M059J (cell line): ENCODE data around the gene POLR2F. TPM values are rescaled to one million over a fixed set of nuclear protein-coding genes. Genes with fewer than 3 reads are reported as not detected.

ENCODE experiments used
- DNase-seq: peaks from one replicate; pipeline ENCODE4 v3.0.0-alpha.2; 2012; ENCODE audit warnings: low read depth
- total RNA-seq: library from RNA; depleted of rRNA; stranded (reverse); fragments of >200 nt; shearing (Covaris generic); gene quantifications from 2 replicates; pipeline ENCODE4 v1.2.3, GENCODE V29; 2014

POLR2F gene
- total RNA-seq, 1 experiment from 2014 or later = 91.6 TPM

- no peak for DNase-seq
Observed at GRCh38 chr22:37982151-37982785, 28.8 kb downstream of the POLR2F start.

DNA sequence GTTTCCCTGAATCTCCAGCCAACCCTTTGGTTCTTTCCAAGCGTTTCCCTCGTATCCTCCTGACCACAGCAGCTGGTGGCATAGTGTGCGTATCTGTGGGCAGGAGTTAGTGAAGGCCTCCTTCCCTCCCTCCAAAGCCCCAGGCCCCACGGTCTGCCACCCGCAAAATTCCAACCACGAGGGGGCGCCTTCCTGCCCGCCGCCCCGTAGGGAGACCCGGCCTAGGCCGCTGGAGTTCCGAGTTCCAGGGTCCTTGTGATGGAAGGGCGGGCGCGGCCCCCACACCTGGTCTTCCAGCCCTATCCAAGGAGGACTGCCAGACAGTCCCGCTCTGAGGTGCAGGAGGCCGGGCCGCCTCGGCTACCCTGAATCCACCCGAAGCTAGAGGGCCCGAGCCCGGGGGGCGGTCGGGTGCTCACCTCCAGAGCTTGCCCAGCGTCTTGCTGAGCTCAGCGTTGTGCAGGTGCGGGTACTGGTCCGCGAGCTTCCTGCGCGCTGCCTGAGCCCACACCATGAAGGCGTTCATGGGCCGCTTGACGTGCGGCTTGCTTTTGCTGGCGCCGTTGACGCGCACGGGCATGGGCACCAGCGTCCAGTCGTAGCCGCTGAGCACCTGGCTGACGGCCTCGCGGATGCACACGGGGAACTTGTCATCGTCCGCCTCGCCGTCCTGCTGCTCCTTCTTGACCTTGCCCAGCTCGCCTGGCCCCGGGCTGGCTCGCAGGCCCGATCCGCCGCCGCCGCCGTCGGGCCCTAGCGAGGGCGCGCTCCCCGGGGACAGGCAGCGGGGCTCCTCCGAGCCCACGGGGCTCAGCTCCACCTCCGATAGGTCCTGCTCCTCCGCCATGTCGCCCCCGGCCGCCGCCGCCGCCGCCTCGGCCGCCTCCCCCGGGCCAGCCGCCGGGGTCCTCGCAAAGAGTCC lies 29.7 kb downstream of the POLR2F start:
- DNase-seq = no peak

- DNase-seq = no peak
Observed at GRCh38 chr22:37983860-37984791, 30.6 kb downstream of the POLR2F start, which contains the start of gene SOX10. SOX10 (minus strand) TSS chr22:37984555; CDS start chr22:37983784, 771 bp downstream.

DNA sequence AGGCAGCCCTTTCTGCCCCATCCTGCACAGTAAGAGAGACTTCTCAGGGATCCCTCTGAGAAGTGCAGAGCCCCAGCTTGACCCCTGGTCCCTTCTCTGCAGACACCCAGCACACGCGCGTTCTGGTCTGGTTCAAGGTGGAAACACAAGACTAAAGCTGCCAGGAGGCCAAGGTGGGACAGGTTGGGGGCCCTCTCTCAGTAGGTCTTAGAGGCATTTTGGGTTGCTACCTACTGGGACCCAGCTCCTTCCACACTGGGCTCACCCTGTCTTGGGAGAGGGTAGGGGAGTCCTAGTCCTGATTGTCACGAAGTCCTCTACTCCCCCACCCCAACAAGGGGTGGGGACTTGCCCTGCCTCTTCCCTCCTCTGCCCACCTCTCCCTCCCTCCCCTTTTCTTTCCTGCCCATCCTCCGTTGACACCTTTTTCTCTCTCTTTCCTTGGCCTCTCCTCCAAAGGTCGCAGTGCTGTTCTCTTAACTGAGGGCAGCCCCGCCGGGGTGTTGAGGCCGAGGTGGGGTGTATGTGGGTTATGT lies 31.6 kb downstream of the POLR2F start:
- DNase-seq = no peak

GRCh38 chr22:37985751-37986281 lies 32.3 kb downstream of the POLR2F start:
- DNase-seq = no peak

DNA sequence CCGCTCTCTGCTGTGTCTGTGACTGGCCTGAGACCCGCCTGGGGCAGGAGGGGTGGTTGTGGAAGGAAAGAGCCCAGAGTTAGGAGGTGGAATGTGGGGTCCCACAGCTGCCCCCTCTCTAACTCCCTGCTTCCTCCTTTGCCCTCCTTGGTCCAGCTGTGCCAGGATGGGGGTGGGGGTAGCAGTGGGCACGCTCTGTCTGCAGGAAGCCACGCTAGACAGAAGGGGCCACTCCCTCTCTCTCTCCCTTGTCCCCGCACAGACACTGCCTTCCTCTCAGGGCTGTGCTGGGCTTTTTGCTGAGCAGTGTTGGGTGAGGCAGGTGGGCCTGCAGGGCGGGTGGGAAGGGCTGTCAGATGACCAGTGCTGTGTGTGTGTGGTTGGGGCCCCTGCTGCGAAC lies 32.9 kb downstream of the POLR2F start:
- DNase-seq = no peak

GRCh38 chr22:37989146-37990045 lies 35.9 kb downstream of the POLR2F start:
- DNase-seq = no peak

DNA sequence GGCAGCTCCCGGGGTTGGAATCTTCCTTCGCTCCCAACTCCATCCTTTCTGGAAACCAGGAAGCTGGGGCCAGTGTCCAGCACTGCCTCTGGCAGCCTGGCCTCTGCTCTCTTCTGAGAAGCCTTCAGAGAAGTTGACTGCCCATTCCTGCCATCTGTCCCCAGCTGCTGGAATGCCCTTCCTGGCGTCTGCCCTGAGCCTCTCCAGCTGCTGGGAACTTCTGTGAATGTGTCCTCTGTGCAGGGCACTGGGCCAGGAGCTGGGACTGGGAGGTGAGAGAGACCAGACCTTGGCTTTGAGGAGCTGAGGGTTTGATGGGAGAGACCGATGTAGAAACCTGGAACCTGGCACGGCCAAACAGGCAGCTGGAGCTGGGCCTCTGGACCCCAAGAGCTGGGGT lies 36.8 kb downstream of the POLR2F start:
- no peak for DNase-seq

DNA sequence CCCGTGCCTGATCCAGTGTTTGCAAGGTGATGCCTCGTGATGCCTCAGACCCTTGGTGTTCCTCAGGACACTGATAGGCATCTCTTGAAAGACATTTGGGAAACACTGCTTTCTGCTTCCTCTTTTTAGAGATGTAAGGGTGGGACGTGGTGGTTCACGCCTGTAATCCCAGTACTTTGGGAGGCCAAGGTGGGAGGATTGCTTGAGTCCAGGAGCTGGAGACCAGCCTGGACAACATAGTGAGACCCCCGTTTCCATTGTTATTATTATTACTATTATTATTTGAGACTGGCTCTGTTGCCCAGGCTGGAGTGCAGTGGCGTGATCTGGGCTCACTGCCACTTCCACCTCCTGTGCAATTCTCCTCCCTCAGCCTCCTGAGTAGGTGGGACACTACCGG lies 37.4 kb downstream of the POLR2F start:
- DNase-seq = no peak

DNA sequence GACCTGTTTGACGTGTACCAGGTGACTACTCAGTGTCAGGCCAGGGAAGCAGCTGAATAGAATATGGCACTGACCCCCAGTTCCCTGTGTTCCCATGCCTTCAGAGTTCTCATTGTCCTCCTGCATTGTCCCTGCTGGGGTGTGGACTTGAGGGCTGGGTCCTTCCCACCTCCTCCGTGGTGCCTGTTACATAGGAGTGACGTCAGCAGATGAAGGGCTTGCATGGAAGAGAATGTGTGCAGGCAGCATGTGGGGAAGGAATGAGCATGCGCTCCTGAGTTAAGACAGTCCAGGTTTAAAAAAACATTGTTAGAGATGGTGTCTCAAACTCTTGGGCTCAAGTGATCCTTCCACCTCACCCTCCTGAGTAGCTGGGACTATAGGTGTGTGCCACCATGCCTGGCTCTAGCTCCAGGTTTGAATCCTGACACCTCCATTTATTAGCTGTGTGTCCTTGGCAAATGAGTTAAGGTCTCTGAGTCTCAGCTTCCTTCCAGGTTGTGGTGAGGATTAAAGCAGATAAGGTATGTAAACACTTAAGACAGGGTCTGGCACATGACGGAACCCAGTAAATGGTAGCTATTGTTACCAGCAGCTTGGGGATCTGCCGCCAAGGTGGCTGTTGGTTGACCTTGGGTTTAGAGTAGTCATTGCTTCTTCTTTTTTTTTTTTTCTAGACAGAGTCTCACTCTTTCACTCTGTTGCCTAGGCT lies 38.4 kb downstream of the POLR2F start:
- DNase-seq = no peak

- no peak for DNase-seq
Observed at GRCh38 chr22:37994049-37994448, 40.5 kb downstream of the POLR2F start.

- no peak for DNase-seq
Observed at GRCh38 chr22:37994982-37995381, 41.5 kb downstream of the POLR2F start.

GRCh38 chr22:37995460-37995859 lies 42.0 kb downstream of the POLR2F start:
- DNase-seq = no peak

DNA sequence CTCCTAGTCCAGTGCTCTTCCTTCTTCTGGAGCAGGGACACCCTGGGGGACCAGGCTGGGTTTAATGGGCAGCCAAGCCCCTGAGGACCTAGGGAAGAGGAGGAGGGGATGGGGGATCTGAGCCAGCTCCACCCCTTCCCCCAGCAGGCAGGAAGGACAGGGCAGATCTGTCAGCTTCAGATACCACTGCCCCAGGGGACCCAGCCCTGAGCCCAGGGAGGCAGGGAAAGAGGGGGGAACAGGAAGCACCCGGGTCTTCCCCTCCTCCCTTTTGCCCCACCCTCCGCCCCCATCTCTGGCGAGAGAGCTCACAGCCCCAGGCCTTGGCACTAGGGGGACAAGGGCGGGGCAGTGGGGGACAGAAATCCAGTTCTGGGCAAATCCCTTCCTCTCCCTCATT lies 42.6 kb downstream of the POLR2F start:
- DNase-seq = no peak

- no peak for DNase-seq
Observed at GRCh38 chr22:37996515-37997246, 43.2 kb downstream of the POLR2F start.

DNA sequence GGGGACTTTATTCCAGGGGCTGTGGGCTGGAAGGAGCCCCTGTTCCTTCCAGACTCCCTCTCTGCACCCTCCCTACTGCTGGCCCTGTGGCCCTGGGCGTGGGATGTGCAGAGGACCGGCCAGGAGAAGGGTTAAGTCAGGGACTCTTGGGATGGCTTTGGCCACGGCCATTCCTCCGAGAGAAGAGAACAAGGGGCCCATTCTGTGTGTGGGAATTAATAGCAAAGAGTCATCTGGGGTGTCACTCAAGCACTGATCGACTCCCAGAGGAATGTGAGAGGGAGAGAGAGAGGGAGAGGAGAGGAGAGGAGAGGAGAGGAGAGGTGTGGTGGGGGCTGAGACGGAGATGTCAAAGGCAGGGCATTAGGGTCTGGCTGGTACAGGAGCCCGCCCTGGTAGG lies 45.0 kb downstream of the POLR2F start:
- peak; percentile 18 for DNase-seq

GRCh38 chr22:37999236-37999635 lies 45.7 kb downstream of the POLR2F start:
- peak; percentile 12 for DNase-seq

- peak; percentile 88 for DNase-seq
Observed at GRCh38 chr22:37999640-38000272, 46.3 kb downstream of the POLR2F start.
